ENCODE measurements around the gene PALLD.
"Not testable (repeated sequence)": the region's sequence is repeated elsewhere in the genome, so short reads cannot be mapped to it uniquely, and the experiment has no call there.

PALLD gene

DNA sequence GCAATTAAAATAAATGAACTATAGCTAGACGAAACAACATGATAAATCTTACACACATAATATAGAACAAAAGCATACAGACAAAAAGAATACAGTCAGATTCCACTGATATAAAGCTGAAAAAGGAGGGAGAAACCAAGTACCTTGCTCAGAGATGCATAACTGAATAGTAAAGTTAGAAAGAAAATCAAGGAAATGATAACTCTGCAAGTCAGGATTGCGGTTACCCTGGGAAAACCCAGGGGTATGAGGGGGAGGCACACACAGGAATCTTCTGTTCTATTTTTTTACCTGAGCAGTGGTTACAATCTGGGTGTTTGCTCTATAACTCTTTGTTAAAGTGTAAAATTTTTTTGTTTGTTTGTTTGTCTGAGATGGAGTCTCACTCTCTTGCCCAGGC, 304.1 kb downstream of the PALLD start:
- TF ChIP-seq, protein P1, sequence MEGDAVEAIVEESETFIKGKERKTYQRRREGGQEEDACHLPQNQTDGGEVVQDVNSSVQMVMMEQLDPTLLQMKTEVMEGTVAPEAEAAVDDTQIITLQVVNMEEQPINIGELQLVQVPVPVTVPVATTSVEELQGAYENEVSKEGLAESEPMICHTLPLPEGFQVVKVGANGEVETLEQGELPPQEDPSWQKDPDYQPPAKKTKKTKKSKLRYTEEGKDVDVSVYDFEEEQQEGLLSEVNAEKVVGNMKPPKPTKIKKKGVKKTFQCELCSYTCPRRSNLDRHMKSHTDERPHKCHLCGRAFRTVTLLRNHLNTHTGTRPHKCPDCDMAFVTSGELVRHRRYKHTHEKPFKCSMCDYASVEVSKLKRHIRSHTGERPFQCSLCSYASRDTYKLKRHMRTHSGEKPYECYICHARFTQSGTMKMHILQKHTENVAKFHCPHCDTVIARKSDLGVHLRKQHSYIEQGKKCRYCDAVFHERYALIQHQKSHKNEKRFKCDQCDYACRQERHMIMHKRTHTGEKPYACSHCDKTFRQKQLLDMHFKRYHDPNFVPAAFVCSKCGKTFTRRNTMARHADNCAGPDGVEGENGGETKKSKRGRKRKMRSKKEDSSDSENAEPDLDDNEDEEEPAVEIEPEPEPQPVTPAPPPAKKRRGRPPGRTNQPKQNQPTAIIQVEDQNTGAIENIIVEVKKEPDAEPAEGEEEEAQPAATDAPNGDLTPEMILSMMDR (IDR thresholded peaks at IDR 0.05; ENCODE audit: control insufficient read depth, insufficient read depth, low read depth, low read length, missing control alignments) = no peak
- DNase-seq (ENCODE audit: low read depth) = no peak
- H3K4me3 ChIP-seq (ENCODE audit: control insufficient read depth, low read depth, low read length) = no peak overlapping the region

DNA sequence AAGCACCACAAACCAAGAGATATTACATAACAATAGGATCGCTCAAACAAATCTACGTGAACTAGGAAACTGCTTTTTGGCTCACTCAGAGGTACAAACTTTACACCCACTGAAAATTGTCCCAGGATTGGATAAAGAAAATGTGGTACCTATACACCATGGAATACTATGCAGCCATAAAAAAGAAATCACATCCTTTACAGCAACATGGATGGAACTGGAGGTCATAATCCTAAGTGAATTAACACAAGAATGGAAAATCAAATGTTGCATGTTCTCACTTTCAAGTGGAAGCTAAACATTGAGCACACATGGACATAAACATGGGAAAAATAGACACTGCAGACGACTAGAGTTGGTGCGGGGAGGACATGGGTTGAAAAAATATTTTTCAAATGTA, 305.4 kb downstream of the PALLD start:
- no peak overlapping the region for H3K4me3 ChIP-seq (ENCODE audit: control insufficient read depth, low read depth, low read length)
- TF ChIP-seq, protein P1 (IDR thresholded peaks at IDR 0.05; ENCODE audit: control insufficient read depth, insufficient read depth, low read depth, low read length, missing control alignments) = no peak
- DNase-seq (ENCODE audit: low read depth) = no peak

DNA sequence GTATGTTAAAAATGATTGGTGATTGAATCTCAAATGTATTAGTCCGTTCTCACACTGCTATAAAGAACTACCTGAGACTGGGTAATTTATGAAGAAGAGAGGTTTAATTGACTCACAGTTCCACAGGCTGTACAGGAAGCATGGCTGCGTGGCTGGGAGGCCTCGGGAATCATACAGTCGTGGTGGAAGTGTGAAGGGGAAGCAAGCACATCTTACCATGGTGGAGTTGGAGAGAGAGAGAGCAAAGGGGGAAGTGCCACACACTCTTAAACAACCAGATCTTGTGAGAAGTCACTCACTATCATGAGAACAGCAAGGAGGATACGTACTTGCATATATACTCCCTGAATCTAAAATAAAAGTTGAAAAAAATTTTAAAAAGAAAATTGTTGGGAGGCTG, 306.2 kb downstream of the PALLD start:
- DNase-seq (ENCODE audit: low read depth); H3K4me3 ChIP-seq (ENCODE audit: control insufficient read depth, low read depth, low read length): not testable (repeated sequence)

DNA sequence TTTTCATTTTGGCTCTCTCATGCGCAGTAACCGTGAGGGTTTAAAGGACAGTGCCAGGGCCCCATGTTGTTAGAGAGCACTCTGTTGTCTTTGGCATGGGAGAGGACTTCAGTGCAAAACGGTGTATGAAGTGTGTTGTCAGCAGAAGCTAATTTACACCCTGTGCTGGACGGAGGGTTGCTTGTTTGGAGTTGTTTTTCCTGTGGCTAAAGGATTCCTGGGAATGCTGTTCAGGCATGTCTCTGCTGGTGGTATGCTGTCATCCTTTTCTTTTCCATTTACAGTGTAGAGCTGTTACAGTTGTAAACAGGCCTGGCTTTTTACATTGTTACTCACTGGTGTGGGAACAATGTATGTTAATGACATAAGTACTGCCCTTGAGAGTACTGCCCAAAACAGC, 306.9 kb downstream of the PALLD start:
- no peak overlapping the region for H3K4me3 ChIP-seq (ENCODE audit: control insufficient read depth, low read depth, low read length)
- TF ChIP-seq, protein P1 (IDR thresholded peaks at IDR 0.05; ENCODE audit: control insufficient read depth, insufficient read depth, low read depth, low read length, missing control alignments) = no peak
- peak; percentile 52 for DNase-seq (ENCODE audit: low read depth)

DNA sequence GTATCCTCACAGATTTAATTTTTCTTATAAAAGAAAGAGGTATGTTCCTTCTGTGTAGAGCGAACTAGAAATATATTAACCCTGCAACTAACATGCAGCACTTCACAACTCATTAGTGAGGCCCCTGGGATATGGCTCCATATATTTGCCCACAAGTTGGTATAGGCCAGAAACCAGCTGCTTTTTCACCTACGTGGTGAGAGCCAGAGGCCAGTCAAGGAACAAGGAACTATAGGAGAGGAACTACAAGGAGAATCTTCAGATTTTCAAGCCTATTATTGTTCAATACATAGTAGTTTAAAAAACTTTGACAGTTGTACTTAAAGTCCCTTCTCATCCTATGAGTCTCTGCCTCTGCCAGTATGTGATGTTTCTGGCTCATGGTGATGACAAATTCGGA, 307.3 kb downstream of the PALLD start:
- DNase-seq (ENCODE audit: low read depth) = no peak
- TF ChIP-seq, protein P1 (IDR thresholded peaks at IDR 0.05; ENCODE audit: control insufficient read depth, insufficient read depth, low read depth, low read length, missing control alignments) = no peak
- H3K4me3 ChIP-seq (ENCODE audit: control insufficient read depth, low read depth, low read length) = no peak overlapping the region

DNA sequence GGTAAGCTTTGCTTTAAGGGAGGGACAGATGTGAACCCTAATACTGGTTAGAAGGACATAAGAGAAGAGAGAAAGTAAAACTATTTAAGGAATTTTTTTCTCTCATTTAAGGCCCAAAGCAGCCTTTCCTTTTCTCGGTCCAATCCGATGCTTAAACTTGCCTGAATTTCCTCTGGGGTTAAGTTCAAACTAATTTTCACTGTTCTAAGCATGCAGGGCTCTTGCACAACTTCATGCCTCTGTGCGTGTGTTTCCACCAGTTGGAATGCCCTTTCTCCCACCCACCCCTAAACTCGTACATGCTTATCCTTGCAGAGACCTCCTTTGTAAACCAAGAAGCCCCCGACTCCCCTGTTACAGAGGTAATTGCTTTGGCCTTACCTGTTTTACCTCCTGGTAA, 308.5 kb downstream of the PALLD start:
- TF ChIP-seq, protein P1 (IDR thresholded peaks at IDR 0.05; ENCODE audit: control insufficient read depth, insufficient read depth, low read depth, low read length, missing control alignments) = no peak
- no peak for DNase-seq (ENCODE audit: low read depth)
- H3K4me3 ChIP-seq (ENCODE audit: control insufficient read depth, low read depth, low read length) = no peak overlapping the region

DNA sequence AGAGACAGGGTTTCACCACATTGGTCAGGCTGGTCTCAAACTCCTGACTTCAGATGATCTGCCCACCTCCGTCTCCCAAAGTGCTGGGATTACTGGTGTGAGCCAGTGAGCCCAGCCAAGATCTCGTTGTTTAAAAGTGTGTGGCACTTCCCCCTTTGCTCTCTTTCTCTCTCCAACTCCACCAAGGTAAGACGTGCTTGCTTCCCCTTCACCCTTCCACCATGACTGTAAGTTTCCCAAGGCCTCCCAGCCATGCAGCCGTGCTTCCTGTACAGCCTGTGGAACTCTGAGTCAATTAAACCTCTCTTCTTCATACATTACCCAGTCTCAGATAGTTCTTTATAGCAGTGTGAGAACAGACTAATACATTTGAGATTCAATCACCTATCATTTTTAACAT, 309.4 kb downstream of the PALLD start:
- not testable (repeated sequence) for H3K4me3 ChIP-seq (ENCODE audit: control insufficient read depth, low read depth, low read length); DNase-seq (ENCODE audit: low read depth)

DNA sequence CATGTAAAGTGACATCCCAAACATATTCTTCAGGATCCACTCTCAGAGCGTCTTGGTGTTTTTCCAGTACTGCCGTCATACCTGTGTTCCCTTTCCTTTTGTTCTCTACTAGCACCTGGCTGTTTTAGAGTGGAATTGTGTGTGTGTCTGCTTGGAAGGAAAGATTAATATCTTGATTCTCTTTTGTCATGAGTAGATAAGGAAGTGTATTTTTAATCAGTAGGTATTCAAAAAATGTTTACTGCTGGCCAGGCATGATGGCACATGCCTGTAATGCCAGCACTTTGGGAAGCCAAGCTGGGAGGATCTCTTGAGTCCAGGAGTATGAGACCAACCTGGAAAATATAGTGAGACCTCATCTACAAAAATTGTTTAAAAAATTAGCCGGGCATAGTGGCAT, 314.4 kb downstream of the PALLD start:
- H3K4me3 ChIP-seq (ENCODE audit: control insufficient read depth, low read depth, low read length) = no peak overlapping the region
- TF ChIP-seq, protein P1 (IDR thresholded peaks at IDR 0.05; ENCODE audit: control insufficient read depth, insufficient read depth, low read depth, low read length, missing control alignments) = no peak
- no peak for DNase-seq (ENCODE audit: low read depth)
